WERI-Rb-1 (cell line): ENCODE data around the gene KLK12.
A peak's percentile ranks its signal among the peaks of the same experiment; 100 is the strongest.

ENCODE experiments used
- DNase-seq: peaks from one replicate; pipeline ENCODE4 v3.0.0-alpha.2; 2020
- H3K27ac ChIP-seq: fragments of 250-450 bp; sonication (Bioruptor Pico); 2 replicates; pipeline ENCODE4 v1.5.1; 2020; ENCODE audit warnings: mild to moderate bottlenecking, moderate library complexity
- H3K27me3 ChIP-seq: fragments of 250-450 bp; sonication (Bioruptor Pico); 2 replicates; pipeline ENCODE4 v1.5.1; 2021; ENCODE audit warnings: mild to moderate bottlenecking, low read depth, moderate library complexity; ENCODE audit not compliant: insufficient read depth, severe bottlenecking
- H3K36me3 ChIP-seq: fragments of 250-450 bp; sonication (Bioruptor Pico); 2 replicates; pipeline ENCODE4 v1.5.1; 2020; ENCODE audit warnings: mild to moderate bottlenecking, moderate library complexity
- H3K4me3 ChIP-seq: 2 replicates; pipeline ENCODE4 v1.5.1; 2011; ENCODE audit warnings: low read depth, mild to moderate bottlenecking, control low read depth, low read length
- H3K9me3 ChIP-seq: fragments of 250-450 bp; sonication (Bioruptor Pico); 2 replicates; pipeline ENCODE4 v1.5.1; 2021; ENCODE audit warnings: mild to moderate bottlenecking, moderate library complexity; ENCODE audit not compliant: severe bottlenecking
- CTCF ChIP-seq: IDR thresholded peaks from 2 replicates; pipeline ENCODE4 v1.5.1; 2011; ENCODE audit warnings: low read depth, mild to moderate bottlenecking, control low read depth, inconsistent platforms, low read length

KLK12 gene

GRCh38 chr19:51018745-51019543 is 15.9 kb downstream of the KLK12 start:
- Histone ChIP-seq H3K36me3 (no peaks in the 10 kb centered on the region), H3K27me3 (peaks cover 95% of the 10 kb centered on the region), H3K4me3 (no peak overlapping the region)

GRCh38 chr19:51016798-51017683 is 17.8 kb downstream of the KLK12 start:
- Histone ChIP-seq H3K27ac (no peak overlapping the region), H3K4me3 (no peak overlapping the region), H3K9me3 (no peaks in the 10 kb centered on the region), H3K27me3 (peaks cover 96% of the 10 kb centered on the region), H3K36me3 (no peaks in the 10 kb centered on the region)
- peak; percentile 82 for TF ChIP-seq CTCF
- DNase-seq = peak; percentile 61

More at GRCh38 chr19:51018745-51019543, 15.9 kb downstream of the KLK12 start:
- no peaks in the 10 kb centered on the region for H3K9me3 ChIP-seq
- DNase-seq = no peak
- H3K27ac ChIP-seq = no peak overlapping the region
- no peak for TF ChIP-seq CTCF

DNA sequence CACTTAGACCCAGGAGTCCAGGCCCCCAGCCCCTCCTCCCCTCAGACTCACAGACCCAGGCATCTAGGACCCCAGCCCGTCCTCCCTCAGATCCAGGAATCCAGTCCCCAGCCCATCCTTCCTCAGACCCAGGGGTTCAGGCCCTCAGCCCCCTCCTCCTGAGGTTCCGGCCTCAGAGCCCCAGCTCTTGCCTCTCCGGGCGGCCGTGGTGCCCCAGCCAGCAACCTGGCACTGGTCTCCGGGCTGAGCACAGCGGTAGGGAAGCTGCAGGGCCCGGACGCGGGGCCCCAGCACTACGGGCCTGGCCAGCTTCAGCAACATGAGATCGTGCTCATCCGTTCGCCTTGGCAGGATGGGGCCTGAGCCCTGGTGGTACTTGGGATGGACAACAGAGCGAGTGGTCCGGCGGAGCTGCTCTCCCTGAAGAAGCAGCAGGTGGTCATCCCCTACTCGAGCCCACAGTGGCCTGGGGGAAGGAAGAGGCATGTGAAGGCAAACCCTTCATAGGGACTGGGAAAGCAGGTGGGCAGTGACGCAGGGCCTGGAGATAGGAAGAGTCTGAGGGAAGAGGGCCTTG is 19.0 kb downstream of the KLK12 start:
- peaks cover 95% of the 10 kb centered on the region for H3K27me3 ChIP-seq
- H3K9me3 ChIP-seq = no peaks in the 10 kb centered on the region
- H3K36me3 ChIP-seq = no peaks in the 10 kb centered on the region
- no peak overlapping the region for H3K4me3 ChIP-seq
- no peak overlapping the region for H3K27ac ChIP-seq
- no peak for DNase-seq
- no peak for TF ChIP-seq CTCF

- no peak for TF ChIP-seq CTCF
- no peaks in the 10 kb centered on the region for H3K36me3 ChIP-seq
- no peak overlapping the region for H3K4me3 ChIP-seq
- H3K27me3 ChIP-seq = peaks cover 97% of the 10 kb centered on the region
- no peaks in the 10 kb centered on the region for H3K9me3 ChIP-seq
- DNase-seq = no peak
- H3K27ac ChIP-seq = no peak overlapping the region
These were observed 20.6 kb downstream of the KLK12 start for GRCh38 chr19:51014242-51014641.

GRCh38 chr19:51012661-51013190 is 22.1 kb downstream of the KLK12 start:
- no peaks in the 10 kb centered on the region for H3K9me3 ChIP-seq
- H3K36me3 ChIP-seq = no peaks in the 10 kb centered on the region
- no peak for TF ChIP-seq CTCF
- no peak overlapping the region for H3K27ac ChIP-seq
- no peak overlapping the region for H3K4me3 ChIP-seq
- no peak for DNase-seq
- peaks cover 94% of the 10 kb centered on the region for H3K27me3 ChIP-seq
